ENCODE data around the gene PRLR. TPM values are rescaled to one million over a fixed set of nuclear protein-coding genes. Genes with fewer than 3 reads are reported as not detected.

PRLR gene
- total and polyA plus RNA-seq, 2 of the 8 experiments (the other 6 are each of a cell fraction or from before 2014, with no cell fraction given), result 0.53 to 2.5 TPM

DNA sequence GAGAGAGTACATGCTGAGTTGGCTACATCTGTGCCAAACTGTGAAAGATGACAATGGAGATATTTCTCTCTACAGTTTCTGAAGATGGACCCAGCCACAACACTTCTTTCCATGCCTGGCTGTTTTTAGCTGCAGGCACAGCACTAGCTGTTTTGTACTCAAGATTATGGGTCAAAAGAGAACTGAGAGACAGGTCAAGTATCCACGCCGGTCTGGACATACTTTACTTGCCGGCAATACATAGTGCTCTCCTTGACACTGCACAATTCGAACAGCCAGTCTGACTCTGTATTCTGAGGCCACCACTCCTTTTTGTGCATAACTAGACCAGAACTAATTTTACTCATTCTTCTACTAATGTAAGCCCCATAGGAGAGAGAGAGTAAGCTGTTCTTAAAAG is 2.6 kb downstream of the PRLR start:
- H2AK5ac ChIP-seq (ENCODE audit: low read depth, low read length), result no peak overlapping the region
- no peak overlapping the region for H3K56ac ChIP-seq (replicated peaks; ENCODE audit: insufficient read length, low read depth, low read length)
- TF ChIP-seq SIN3A (conservative IDR thresholded peaks at IDR 0.05 in 1 of 2, IDR thresholded peaks at IDR 0.05 in 1 of 2; ENCODE audit: low read depth in 1 of 2, low read length in 2 of 2) (no peak), POLR2AphosphoS5 (IDR thresholded peaks at IDR 0.05; ENCODE audit: low read depth, low read length) (no peak), CREB1 (IDR thresholded peaks at IDR 0.05) (no peak), NANOG (IDR thresholded peaks at IDR 0.05; ENCODE audit: insufficient read depth, low read depth, low read length, poor library complexity, severe bottlenecking) (no peak), HDAC2 (IDR thresholded peaks at IDR 0.05; ENCODE audit: borderline replicate concordance in 1 of 2, low read depth in 2 of 2, low read length in 2 of 2) (no peak), TAF7 (optimal IDR thresholded peaks at IDR 0.05; ENCODE audit: borderline replicate concordance, low read depth, low read length) (no peak), BRCA1 (IDR thresholded peaks at IDR 0.05; ENCODE audit: low read depth, low read length) (no peak), RNF2 (IDR thresholded peaks at IDR 0.05; ENCODE audit: borderline replicate concordance, low read depth, low read length, missing control alignments, poor library complexity, severe bottlenecking) (no peak), MAFK (IDR thresholded peaks at IDR 0.05; ENCODE audit: low read depth, low read length) (no peak)
- FAIRE-seq (no peak), DNase-seq (ENCODE audit: low read depth in 1 of 2, low spot score in 2 of 2) (no peak)
- H2BK15ac ChIP-seq (ENCODE audit: low read length), result no peak overlapping the region
- H3K23me2 ChIP-seq (ENCODE audit: low read depth, low read length), result peaks cover 8% of the 10 kb centered on the region; the same call in 1 of the 2 replicates
- no peak overlapping the region for H2BK12ac ChIP-seq (ENCODE audit: low read depth, low read length)
- no peak overlapping the region for H3K27ac ChIP-seq (ENCODE audit: low read depth, low read length)
- no peaks in the 10 kb centered on the region for H3K79me1 ChIP-seq (ENCODE audit: low read depth, low read length)
- H3K18ac ChIP-seq (ENCODE audit: extremely low read depth, low read length), result no peak overlapping the region
- H2AFZ ChIP-seq (ENCODE audit: low read length), result no peak overlapping the region
- H4K5ac ChIP-seq (ENCODE audit: insufficient read length, low read depth, low read length), result no peak overlapping the region
- H3K9ac ChIP-seq (replicated peaks in 1 of 4; ENCODE audit: extremely low read depth in 1 of 4, low read depth in 3 of 4, low read length in 3 of 4), result no peak overlapping the region
- H3K4me3 ChIP-seq (ENCODE audit: extremely low read depth in 1 of 4, insufficient read depth in 2 of 4, low read depth in 3 of 4, low read length in 4 of 4), result no peak overlapping the region
- no peak overlapping the region for H4K8ac ChIP-seq (ENCODE audit: extremely low read depth, insufficient read depth, low read length)
- WGBS, 2 experiments (ENCODE audit: extremely low coverage in 1 of 2, insufficient coverage in 1 of 2, insufficient read length in 1 of 2, insufficient replicate concordance in 2 of 2, low coverage in 1 of 2, low lambda C conversion rate in 2 of 2, missing lambda C conversion rate in 1 of 2), result 92% methylated on average over 4 of the region's 4 CpGs; no CpG with 5 or more reads in 1 of the 2 experiments
- no peaks in the 10 kb centered on the region for H3K9me3 ChIP-seq (ENCODE audit: insufficient read depth in 2 of 2, low read depth in 1 of 2, low read length in 1 of 2)
- H2BK5ac ChIP-seq (ENCODE audit: low read depth, low read length), result no peak overlapping the region
- H3K4me1 ChIP-seq (replicated peaks in 1 of 4; ENCODE audit: control insufficient read depth in 3 of 4, insufficient read depth in 4 of 4, low read length in 3 of 4), result peaks cover 0 to 3% (median 0%) of the 10 kb centered on the region in 4 experiments; a peak in 2 of 7 replicates
- H3K23ac ChIP-seq (ENCODE audit: insufficient read length), result no peak overlapping the region
- H4K91ac ChIP-seq (replicated peaks; ENCODE audit: insufficient read length, low read length), result no peak overlapping the region
- ChIA-PET CTCF (ENCODE audit: partially characterized antibody) (interaction anchor here (0.6 to 1.6 kb wide), 9 partner anchors 14 to 372 kb away, joined by 3 to 9 read pairs (median 3); no protein-coding TSS in a partner anchor), POLR2A (ENCODE audit: partially characterized antibody) (no interaction called here)
- H2BK20ac ChIP-seq (ENCODE audit: low read length), result no peak overlapping the region
- H3K14ac ChIP-seq (ENCODE audit: insufficient read length), result no peak overlapping the region
- H3K27me3 ChIP-seq (replicated peaks in 1 of 4; ENCODE audit: control insufficient read depth in 3 of 4, extremely low read depth in 1 of 4, insufficient read depth in 3 of 4, low read length in 3 of 4), result no peaks in the 10 kb centered on the region; a peak in 1 of 7 replicates
- H4K20me1 ChIP-seq (replicated peaks in 1 of 2; ENCODE audit: control insufficient read depth in 1 of 2, insufficient read depth in 2 of 2, low read length in 2 of 2), result no peaks in the 10 kb centered on the region
- no peaks in the 10 kb centered on the region for H3K79me2 ChIP-seq (ENCODE audit: control insufficient read depth in 1 of 2, insufficient read depth in 2 of 2, low read length in 2 of 2)
- H3K4me2 ChIP-seq (ENCODE audit: insufficient read depth in 1 of 2, low read depth in 2 of 2, low read length in 2 of 2), result no peak overlapping the region
- H3K36me3 ChIP-seq (ENCODE audit: control insufficient read depth in 2 of 4, insufficient read depth in 4 of 4, low read length in 3 of 4), result no peaks in the 10 kb centered on the region
- H3K4ac ChIP-seq (replicated peaks; ENCODE audit: insufficient read length, low read depth, low read length), result no peak overlapping the region
- no peak overlapping the region for H2BK120ac ChIP-seq (replicated peaks; ENCODE audit: low read depth, low read length)
